NCI-H1930 (cell line): Measurements from ENCODE around the gene KDM4C.

Experiments
- DNase-seq, 2 experiments: peaks; one replicate each; lab custom pipeline; 2025; lab: John Stamatoyannopoulos, UW

Gene KDM4C

DNA sequence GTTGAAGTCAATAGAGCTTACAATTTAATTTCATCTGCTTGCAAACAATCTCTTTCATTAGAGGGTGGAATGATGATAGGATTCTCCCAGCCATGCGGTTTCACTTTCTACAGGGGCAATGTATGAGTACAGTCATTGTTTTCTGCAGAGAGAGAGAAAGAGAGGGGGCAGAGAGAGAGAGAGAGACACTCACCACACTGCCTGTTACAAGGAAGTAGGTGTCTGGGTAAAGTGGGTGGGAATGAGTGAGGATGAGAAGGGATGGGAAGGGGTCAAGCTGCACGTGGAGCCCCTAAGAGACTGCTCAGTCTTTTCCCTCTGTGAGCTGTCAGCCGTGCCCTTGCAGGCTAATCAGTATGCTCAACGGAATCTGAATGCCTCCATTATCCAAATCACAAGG, 454.3 kb downstream of the KDM4C start:
- no peak for DNase-seq

DNA sequence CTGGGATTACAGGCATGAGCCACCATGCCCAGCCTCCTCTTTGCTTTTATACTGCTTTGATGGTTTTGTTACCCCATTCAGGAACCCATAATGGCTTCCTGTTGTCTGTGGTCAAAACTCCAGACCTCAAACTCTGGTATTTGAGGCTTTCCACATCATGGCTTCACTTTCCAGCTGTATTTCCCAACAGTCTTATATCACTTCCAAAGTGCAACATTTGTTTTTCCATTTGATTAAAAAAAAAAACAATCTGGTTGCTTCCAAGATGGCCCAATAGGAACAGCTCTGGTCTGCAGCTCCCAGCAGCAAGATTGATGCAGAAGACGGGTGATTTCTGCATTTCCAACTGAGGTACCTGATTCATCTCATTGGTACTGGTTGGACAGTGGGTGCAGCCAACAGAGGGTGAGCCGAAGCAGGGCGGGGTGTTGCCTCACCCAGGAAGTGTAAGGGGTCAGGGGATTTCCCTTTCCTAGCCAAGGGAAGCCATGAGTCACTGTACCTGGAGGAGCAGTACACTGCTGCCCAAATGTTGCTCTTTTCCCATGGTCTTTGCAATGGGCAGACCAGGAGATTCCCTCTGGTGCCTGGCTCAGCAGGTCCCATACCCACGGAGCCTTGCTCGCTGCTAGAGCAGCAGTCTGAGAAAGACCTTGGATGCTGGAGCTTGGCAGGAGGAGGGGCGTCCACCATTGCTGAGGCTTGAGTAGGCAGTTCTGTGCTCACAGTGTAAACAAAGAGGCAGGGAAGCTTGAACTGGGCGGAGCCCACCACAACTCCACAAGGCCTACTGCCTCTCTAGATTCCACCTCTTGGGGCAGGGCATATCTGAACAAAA, 458.4 kb downstream of the KDM4C start:
- no peak for DNase-seq

DNA sequence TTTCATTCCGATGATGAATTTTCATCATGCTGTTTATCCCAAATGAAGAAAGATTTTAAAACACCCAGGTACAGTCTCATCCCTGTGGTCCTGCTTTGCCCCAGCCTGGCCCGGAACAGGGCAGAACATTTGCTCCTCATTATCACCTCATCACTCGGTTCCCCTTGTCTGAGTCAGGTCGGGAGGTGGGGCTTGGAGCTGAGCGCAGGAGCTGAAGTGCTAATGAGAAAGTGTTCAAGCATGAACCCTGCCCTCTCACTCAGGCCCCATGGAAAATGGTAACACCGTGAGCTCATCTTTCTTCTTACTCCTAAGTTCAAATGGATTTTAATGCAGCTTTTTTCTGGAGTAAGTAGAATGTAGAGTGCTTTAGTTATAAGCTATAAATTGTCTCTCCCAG, 466.2 kb downstream of the KDM4C start:
- DNase-seq, result no peak
